K562 (cell line): ENCODE data around the gene RAMP2. TPM values are rescaled to one million over a fixed set of nuclear protein-coding genes. Genes with fewer than 3 reads are reported as not detected.

Source experiments
- ATAC-seq: fragments of 200-7000 bp; cut with Tn5 transposase; 3 replicates; pipeline ENCODE4 v1.9.1; 2020; ENCODE audit warnings: moderate library complexity
- BruUV-seq: library from RNA; stranded (reverse); fragments of 400-500 nt; replicated peaks from 2 replicates; lab custom pipeline; 2021; lab: Mats Ljungman, UMichigan
- CTCF ChIA-PET: fragments of 300-600 bp; formaldehyde crosslinking; extraction: SDS; loops from one replicate; lab custom pipeline; 2021; ENCODE audit warnings: low intra/inter-chr PET ratio; lab: Yijun Ruan, JAX
- POLR2A ChIA-PET: fragments of 300-600, 350-650 bp; sonication (Branson Sonifier 250); formaldehyde crosslinking; extraction: SDS; loops from one replicate; lab custom pipeline; 2021; ENCODE audit warnings: antibody characterized with exemption, inconsistent platforms; lab: Yijun Ruan, JAX
- DNase-seq, 4 experiments: peaks; one replicate each; pipeline versions ENCODE4 v3.0.0 to v3.0.0-alpha.2; 2011 to 2018; ENCODE audit warnings: low spot score in 3 of 4, mixed read lengths in 3 of 4; ENCODE audit errors: extremely low read depth in 1 of 4
- FAIRE-seq: peaks from 2 replicates; lab custom pipeline; 2011; peaks lifted over from hg19 to GRCh38; lab: Jason Lieb, UNC
- H2AFZ ChIP-seq: 2 replicates; pipeline ENCODE4 v1.6.0; 2011; ENCODE audit warnings: low read depth, low read length, control low read depth, inconsistent platforms
- H3K27ac ChIP-seq: fragments of 200-600 bp; 3 replicates; pipeline ENCODE4 v1.8.0; 2011; ENCODE audit warnings: low read depth, mild to moderate bottlenecking, control low read depth, inconsistent platforms, low read length, moderate library complexity, mixed read lengths; ENCODE audit errors: extremely low read depth
- H3K27me3 ChIP-seq, 2 experiments: fragments of 300-600 bp in 1 of 2; 2 replicates in 1 of 2; 3 replicates in 1 of 2; pipeline versions ENCODE4 v1.6.0 to v1.8.0; 2011; ENCODE audit warnings: inconsistent platforms in 2 of 2, low read length in 2 of 2, mild to moderate bottlenecking in 1 of 2, mixed read lengths in 1 of 2, moderate library complexity in 1 of 2; ENCODE audit not compliant: control insufficient read depth in 2 of 2, insufficient read depth in 2 of 2
- H3K36me3 ChIP-seq: fragments of 300-600 bp; 3 replicates; pipeline ENCODE4 v1.8.0; 2011; ENCODE audit warnings: mild to moderate bottlenecking, low read length, inconsistent platforms; ENCODE audit not compliant: control insufficient read depth, insufficient read depth
- H3K4me1 ChIP-seq, 2 experiments: fragments of 200-600 bp in 1 of 2; replicated peaks in 1 of 2; 2 replicates in 1 of 2; 3 replicates in 1 of 2; pipeline versions ENCODE4 v1.5.1 to v1.8.0; 2011; ENCODE audit warnings: inconsistent platforms in 2 of 2, low read length in 2 of 2, mild to moderate bottlenecking in 1 of 2, mixed read lengths in 1 of 2, moderate library complexity in 1 of 2; ENCODE audit not compliant: control insufficient read depth in 2 of 2, insufficient read depth in 2 of 2
- H3K4me2 ChIP-seq: 2 replicates; pipeline ENCODE4 v1.6.1; 2011; ENCODE audit warnings: low read length, control low read depth, inconsistent platforms, mixed read lengths; ENCODE audit not compliant: insufficient read depth
- H3K4me3 ChIP-seq: fragments of 200-600 bp; sonication (generic), shearing (Covaris generic); 2 replicates; pipeline ENCODE4 v1.5.1; 2016; ENCODE audit warnings: control low read depth, inconsistent platforms
- H3K79me2 ChIP-seq: fragments of 200-600 bp; 3 replicates; pipeline ENCODE4 v1.8.0; 2011; ENCODE audit warnings: low read length, inconsistent platforms; ENCODE audit not compliant: control insufficient read depth, insufficient read depth
- H3K9ac ChIP-seq, 2 experiments: 2 replicates each; pipeline versions ENCODE4 v1.6.0 to v1.6.1; 2011; ENCODE audit warnings: low read depth in 2 of 2, low read length in 2 of 2, control low read depth in 1 of 2, inconsistent platforms in 1 of 2, mild to moderate bottlenecking in 1 of 2, mixed read lengths in 1 of 2; ENCODE audit not compliant: insufficient read depth in 1 of 2
- H3K9me1 ChIP-seq: one replicate; pipeline ENCODE4 v1.6.0; 2011; ENCODE audit warnings: inconsistent platforms, mild to moderate bottlenecking, low read length, moderate library complexity; ENCODE audit not compliant: control insufficient read depth, insufficient read depth
- H3K9me3 ChIP-seq: replicated peaks from 2 replicates; pipeline ENCODE4 v1.5.1; 2011; ENCODE audit warnings: low read depth, low read length, inconsistent platforms; ENCODE audit not compliant: control insufficient read depth, insufficient read depth
- H4K20me1 ChIP-seq: replicated peaks from 2 replicates; pipeline ENCODE4 v1.6.1; 2011; ENCODE audit warnings: low read length, inconsistent platforms, mixed read lengths; ENCODE audit not compliant: control insufficient read depth, insufficient read depth
- BHLHE40 ChIP-seq: IDR thresholded peaks from 2 replicates; pipeline ENCODE4 v1.6.1; 2011; ENCODE audit warnings: low read length, improper control_type of control experiment
- CREB3L1 ChIP-seq: fragments of 450-650 bp; IDR thresholded peaks from 2 replicates; pipeline ENCODE4 v1.6.1; 2014; ENCODE audit warnings: low read depth, mild to moderate bottlenecking, moderate library complexity, borderline replicate concordance
- MCM3 ChIP-seq: fragments of 450-650 bp; IDR thresholded peaks from 2 replicates; pipeline ENCODE4 v1.6.1; 2016
- NKRF ChIP-seq: fragments of 450-650 bp; IDR thresholded peaks from 2 replicates; pipeline ENCODE4 v1.6.1; 2016; ENCODE audit warnings: borderline replicate concordance
- PCBP1 ChIP-seq: fragments of 200-400 bp; formaldehyde crosslinking; IDR thresholded peaks from 2 replicates; pipeline ENCODE4 v1.6.1; 2018; ENCODE audit warnings: mild to moderate bottlenecking, low read depth, low read length; ENCODE audit not compliant: poor library complexity, severe bottlenecking
- PYGO2 ChIP-seq: fragments of 450-650 bp; IDR thresholded peaks from 2 replicates; pipeline ENCODE4 v1.6.1; 2016; ENCODE audit warnings: mild to moderate bottlenecking, missing genetic modification characterization, moderate library complexity, missing compliant biosample characterization
- SMAD3 ChIP-seq: fragments of 450-650 bp; formaldehyde crosslinking; conservative IDR thresholded peaks from 2 replicates; pipeline ENCODE4 v1.4.0; 2020; ENCODE audit warnings: mild to moderate bottlenecking
- WGBS: fragments of 100-300 bp; shearing (Covaris generic); methylation state at CpG from one replicate; pipeline ENCODE4 v1.1.6; 2016; ENCODE audit warnings: low coverage, mixed read lengths; ENCODE audit not compliant: insufficient coverage; ENCODE audit errors: missing lambda C conversion rate; 5-methylcytosine and 5-hydroxymethylcytosine counted together
- in situ Hi-C: fragments of 300-500 bp; cut with MboI; formaldehyde crosslinking; loops from 4 replicates; pipeline ENCODE4 v1.15.0; 2018; ENCODE audit warnings: inconsistent platforms, mixed read lengths
- intact Hi-C: fragments of 100-400 bp; cut with micrococcal nuclease; formaldehyde crosslinking; loops from 2 replicates; pipeline ENCODE4 v1.14.2; 2022
- polyA plus RNA-seq, 8 experiments: library from polyadenylated mRNA; depleted of rRNA in 4 of 8; stranded (reverse) in 5 of 8; unstranded in 3 of 8; fragments of >200 nt; fragmentation: Nextera tagmentation in 2 of 8; fragmentation: Illumina TruSeq in 1 of 8; extraction: Ambion mirVana in 2 of 8; extraction: Trizol in 1 of 8; gene quantifications; 2 replicates each; pipeline versions ENCODE4 v1.2.1 to v1.2.3, GENCODE V29; 2011 to 2014; ENCODE audit warnings: inconsistent platforms in 1 of 8, missing spikeins in 1 of 8
- total RNA-seq, 7 experiments: library from RNA; depleted of rRNA in 6 of 7; stranded (reverse); fragments of >200 nt in 6 of 7; fragmentation: Illumina TruSeq in 2 of 7; extraction: Trizol in 2 of 7; gene quantifications; 2 replicates each; pipeline versions ENCODE4 v1.2.1 to v1.2.3, GENCODE V29; 2011 to 2021; ENCODE audit warnings: low replicate concordance in 1 of 7

RAMP2 gene
- total and polyA plus RNA-seq, 9 of the 15 experiments (the other 6 are each of a cell fraction or from before 2014, with no cell fraction given): not detected

- TF ChIP-seq PYGO2 (tag) (no peak), CREB3L1 (no peak), BHLHE40 (no peak), SMAD3 (CRISPR knock-in tag) (no peak), PCBP1 (no peak), NKRF (no peak), MCM3 (no peak)
- Histone ChIP-seq H2AFZ (no peak overlapping the region), H3K9ac (no peak overlapping the region), H3K9me3 (no peaks in the 10 kb centered on the region), H3K9me1 (no peaks in the 10 kb centered on the region), H4K20me1 (no peaks in the 10 kb centered on the region), H3K4me3 (no peak overlapping the region), H3K27ac (no peak overlapping the region), H3K4me2 (no peak overlapping the region), H3K27me3 (no peaks in the 10 kb centered on the region), H3K79me2 (no peaks in the 10 kb centered on the region), H3K4me1 (no peaks in the 10 kb centered on the region), H3K36me3 (peaks cover 57% of the 10 kb centered on the region)
- ATAC-seq (no peak), DNase-seq (no peak), FAIRE-seq (no peak)
- intact Hi-C loops: loop anchor here (5.0 kb wide), 1 partner anchor 214 kb away; no protein-coding TSS in a partner anchor
- in situ Hi-C loops: loop anchor here (5.0 to 10.0 kb wide), 2 partner anchors 99 to 211 kb away; partner anchors contain the start of gene BECN1
- BruUV-seq: no TSS peak
- WGBS: 17% methylated on average over 3 of the region's 3 CpGs
- ChIA-PET CTCF (no interaction called here), POLR2A (no interaction called here)
Measured at GRCh38 chr17:42723636-42724035, 37.4 kb upstream of the RAMP2 start.
